Activated CD8-positive, alpha-beta T cell treated with anti-CD3 and anti-CD28 coated beads for 36 hours (primary cell): ENCODE results near the gene FOXP2. TPM values are rescaled to one million over a fixed set of nuclear protein-coding genes. Genes with fewer than 3 reads are reported as not detected.

ENCODE experiments used
- ATAC-seq: fragments of 200-7000 bp; cut with Tn5 transposase; one replicate; pipeline ENCODE4 v1.10.0; 2021; ENCODE audit warnings: mild to moderate bottlenecking, moderate library complexity
- CTCF ChIA-PET: fragments of 350-600 bp; sonication (Branson Sonifier 250); formaldehyde crosslinking; loops from one replicate; lab custom pipeline; 2021; ENCODE audit warnings: antibody characterized with exemption; lab: Charles Lee
- POLR2A ChIA-PET: fragments of 350-600 bp; sonication (Branson Sonifier 250); formaldehyde crosslinking; loops from one replicate; lab custom pipeline; 2021; ENCODE audit warnings: antibody characterized with exemption; lab: Charles Lee
- DNase-seq: peaks from one replicate; pipeline ENCODE4 v3.0.0-alpha.2; 2020
- H3K27ac Mint-ChIP-seq: one replicate; pipeline ENCODE4 v1.8.0; 2021; ENCODE audit warnings: mild to moderate bottlenecking, mixed read lengths
- H3K27me3 Mint-ChIP-seq: one replicate; pipeline ENCODE4 v1.8.0; 2021; ENCODE audit warnings: mixed read lengths
- H3K36me3 Mint-ChIP-seq: one replicate; pipeline ENCODE4 v1.8.0; 2021; ENCODE audit warnings: low read depth, mixed read lengths
- H3K4me1 Mint-ChIP-seq: one replicate; pipeline ENCODE4 v1.8.0; 2021; ENCODE audit warnings: low read depth, mixed read lengths
- H3K4me3 Mint-ChIP-seq: one replicate; pipeline ENCODE4 v1.8.0; 2021; ENCODE audit warnings: mild to moderate bottlenecking, moderate library complexity, mixed read lengths
- H3K9me3 Mint-ChIP-seq: one replicate; pipeline ENCODE4 v1.8.0; 2021; ENCODE audit warnings: mixed read lengths
- intact Hi-C: fragments of 100-400 bp; cut with micrococcal nuclease; formaldehyde crosslinking; loops from one replicate; pipeline ENCODE4 v1.10.0; 2022
- microRNA-seq: library from miRNA; unstranded; fragments of <30 nt; microRNA quantifications from one replicate; pipeline ENCODE4 v1.2.0, GENCODE V29; 2022; ENCODE audit warnings: borderline microRNAs expressed, borderline replicate concordance
- total RNA-seq, 2 experiments: library from RNA; stranded (reverse); gene quantifications; one replicate each; pipeline ENCODE4 v1.2.3, GENCODE V29; 2021
- TF ChIP-seq, protein P1 (sequence below): fragments of 200-600 bp; IDR thresholded peaks from one replicate; pipeline ENCODE4 v1.8.0; 2022; ENCODE audit warnings: antibody characterized with exemption, mild to moderate bottlenecking

The FOXP2 gene
- total RNA-seq, 2 experiments from 2014 or later = not detected

DNA sequence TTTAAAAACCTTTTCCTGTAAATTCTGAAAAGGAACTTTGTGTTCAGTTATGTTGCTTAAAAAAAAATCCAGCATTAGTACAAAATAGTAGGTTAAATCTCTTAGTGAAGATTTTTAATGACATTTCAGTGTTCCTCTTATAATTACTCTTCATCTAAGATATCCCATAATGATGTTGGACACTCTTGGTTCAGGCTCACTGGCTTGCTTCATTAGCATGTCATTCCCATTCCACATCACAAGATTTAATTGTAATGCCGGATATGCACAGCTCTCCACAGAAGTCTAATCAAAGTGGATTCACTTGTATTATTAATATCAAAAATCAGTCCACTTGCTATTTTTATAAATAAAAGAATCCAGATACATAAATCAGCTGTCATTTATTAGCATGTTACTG lies 327.3 kb downstream of the FOXP2 start:
- ChIA-PET POLR2A (no interaction called here), CTCF (no interaction called here)
- no peaks in the 10 kb centered on the region for H3K9me3 Mint-ChIP-seq
- TF ChIP-seq, protein P1, sequence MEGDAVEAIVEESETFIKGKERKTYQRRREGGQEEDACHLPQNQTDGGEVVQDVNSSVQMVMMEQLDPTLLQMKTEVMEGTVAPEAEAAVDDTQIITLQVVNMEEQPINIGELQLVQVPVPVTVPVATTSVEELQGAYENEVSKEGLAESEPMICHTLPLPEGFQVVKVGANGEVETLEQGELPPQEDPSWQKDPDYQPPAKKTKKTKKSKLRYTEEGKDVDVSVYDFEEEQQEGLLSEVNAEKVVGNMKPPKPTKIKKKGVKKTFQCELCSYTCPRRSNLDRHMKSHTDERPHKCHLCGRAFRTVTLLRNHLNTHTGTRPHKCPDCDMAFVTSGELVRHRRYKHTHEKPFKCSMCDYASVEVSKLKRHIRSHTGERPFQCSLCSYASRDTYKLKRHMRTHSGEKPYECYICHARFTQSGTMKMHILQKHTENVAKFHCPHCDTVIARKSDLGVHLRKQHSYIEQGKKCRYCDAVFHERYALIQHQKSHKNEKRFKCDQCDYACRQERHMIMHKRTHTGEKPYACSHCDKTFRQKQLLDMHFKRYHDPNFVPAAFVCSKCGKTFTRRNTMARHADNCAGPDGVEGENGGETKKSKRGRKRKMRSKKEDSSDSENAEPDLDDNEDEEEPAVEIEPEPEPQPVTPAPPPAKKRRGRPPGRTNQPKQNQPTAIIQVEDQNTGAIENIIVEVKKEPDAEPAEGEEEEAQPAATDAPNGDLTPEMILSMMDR = no peak
- no peak overlapping the region for H3K27ac Mint-ChIP-seq
- no peak overlapping the region for H3K4me3 Mint-ChIP-seq
- ATAC-seq = no peak
- intact Hi-C loops = no loop called here
- peaks cover 3% of the 10 kb centered on the region for H3K27me3 Mint-ChIP-seq
- no peak for DNase-seq
- H3K4me1 Mint-ChIP-seq = no peaks in the 10 kb centered on the region
- no peaks in the 10 kb centered on the region for H3K36me3 Mint-ChIP-seq

Small RNAs within 50 kb of the gene (microRNA-seq; reads per million reads assigned to microRNA genes)
- not detected for gene MIR3666
